GM13977 (cell line): ENCODE results near the gene RFC2.

Experiments used
- DNase-seq: peaks from one replicate; pipeline ENCODE4 v3.0.0; 2012; ENCODE audit warnings: low spot score
- CTCF ChIP-seq: IDR thresholded peaks from 2 replicates; pipeline ENCODE4 v1.5.1; 2012; ENCODE audit warnings: mild to moderate bottlenecking, control low read depth; ENCODE audit not compliant: insufficient read depth; ENCODE audit errors: extremely low read depth, missing control alignments
- in situ Hi-C: fragments of 300-500 bp; cut with MboI; formaldehyde crosslinking; loops from one replicate; pipeline ENCODE4 v1.12.0; 2022; ENCODE audit warnings: low sequenced_read_pairs, low pct_unique_long_range_greater_than_20kb, mixed read lengths, inconsistent platforms; ENCODE audit not compliant: unreplicated experiment

RFC2 gene

GRCh38 chr7:74289659-74290552 lies 35.7 kb upstream of the RFC2 start:
- peak; percentile 57 for DNase-seq
- in situ Hi-C loops: no loop called here
- TF ChIP-seq CTCF: no peak

DNA sequence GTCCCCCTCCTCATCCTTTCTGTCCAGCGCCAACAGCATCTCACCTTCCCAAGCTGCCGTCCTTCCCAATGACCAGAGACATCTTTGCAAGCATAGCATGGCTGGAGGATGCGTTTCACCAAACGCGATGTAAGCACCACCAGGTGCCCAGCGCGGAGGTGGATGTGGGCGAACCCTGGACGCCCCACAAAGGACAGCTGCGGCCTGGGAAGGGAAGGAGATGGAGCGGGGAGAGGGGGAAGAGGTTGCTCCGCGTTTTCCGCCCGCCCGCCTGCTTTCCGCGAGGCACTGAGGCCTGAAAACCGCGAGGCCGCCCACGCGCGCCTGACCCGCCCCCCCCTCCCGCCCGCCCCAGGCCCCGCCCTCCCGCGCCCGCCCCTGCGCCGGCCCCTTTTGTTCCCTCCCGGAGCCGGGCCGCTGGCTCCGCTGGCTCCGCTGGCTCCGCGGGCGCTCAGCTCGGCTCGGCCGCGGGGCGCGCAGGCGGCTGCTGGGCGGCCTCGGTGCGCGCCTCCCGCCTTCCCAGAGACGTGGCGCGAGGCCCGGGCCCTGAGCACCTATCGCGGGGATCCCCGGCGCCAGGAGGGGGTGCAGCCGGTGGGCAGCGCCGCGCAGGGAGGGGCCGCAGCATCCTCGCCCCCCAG lies 34.9 kb upstream of the RFC2 start, which contains the start of gene CLIP2:
CLIP2 (plus strand) TSS at position 390 of the 641 bp plus-strand sequence. CDS start 28,140 bp downstream, outside the sequence.
- DNase-seq: peak; percentile 94
- in situ Hi-C loops: no loop called here
- TF ChIP-seq CTCF: no peak

- in situ Hi-C loops: no loop called here
- peak; percentile 28 for DNase-seq
- TF ChIP-seq CTCF: no peak
Measured at GRCh38 chr7:74288034-74288881, 34.1 kb upstream of the RFC2 start.

- TF ChIP-seq CTCF: no peak
- no peak for DNase-seq
- in situ Hi-C loops: no loop called here
Measured at GRCh38 chr7:74287303-74288033, 33.3 kb upstream of the RFC2 start.

GRCh38 chr7:74286131-74286530 lies 31.9 kb upstream of the RFC2 start:
- no peak for TF ChIP-seq CTCF
- in situ Hi-C loops: no loop called here
- no peak for DNase-seq
